Suprapubic skin (tissue), 4 donors: ENCODE measurements around the gene CACNA1D.

ENCODE experiments used
- EP300 ChIP-seq: sonication (generic); formaldehyde crosslinking; IDR thresholded peaks from one replicate; pipeline ENCODE4 v1.6.1; 2017; ENCODE audit warnings: antibody characterized with exemption
- POLR2A ChIP-seq, 2 donors: fragments of 450-650 bp; IDR thresholded peaks; one replicate each; pipeline ENCODE4 v1.6.1; 2017; ENCODE audit warnings: antibody characterized with exemption in 2 of 2, mild to moderate bottlenecking in 2 of 2, moderate library complexity in 2 of 2
- POLR2AphosphoS5 ChIP-seq, 3 donors: sonication (generic); formaldehyde crosslinking; IDR thresholded peaks; one replicate each; pipeline ENCODE4 v1.6.1; 2017; ENCODE audit warnings: antibody characterized with exemption in 3 of 3
- TF ChIP-seq, protein P1 (sequence below), 2 donors: fragments of 200-600 bp in 1 of 2; fragments of 450-650 bp in 1 of 2; sonication (generic) in 1 of 2; IDR thresholded peaks; one replicate each; pipeline ENCODE4 v1.5.1; 2016 to 2019; ENCODE audit warnings: antibody characterized with exemption in 2 of 2, mild to moderate bottlenecking in 1 of 2, moderate library complexity in 1 of 2

DNA sequence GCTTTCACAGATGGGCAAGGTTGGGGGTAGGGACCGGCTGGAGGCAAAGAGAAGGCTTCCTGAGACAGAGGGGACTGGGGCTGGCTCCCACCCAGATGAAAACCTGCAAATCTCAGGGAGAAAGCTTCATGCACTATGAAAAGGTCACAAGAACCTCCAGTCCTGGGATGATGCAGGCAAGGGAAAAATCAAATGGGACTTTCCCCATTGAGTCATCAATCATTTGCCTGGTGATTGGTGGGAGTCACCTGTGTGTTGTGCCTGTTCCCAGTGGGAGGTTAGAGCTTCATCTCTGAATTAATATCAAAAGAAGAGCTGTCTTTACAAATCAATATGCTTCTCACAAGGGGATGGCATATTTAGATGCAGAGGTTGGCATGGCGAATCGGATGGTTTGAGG is 49.9 kb downstream of the CACNA1D start:
- TF ChIP-seq, protein P1, sequence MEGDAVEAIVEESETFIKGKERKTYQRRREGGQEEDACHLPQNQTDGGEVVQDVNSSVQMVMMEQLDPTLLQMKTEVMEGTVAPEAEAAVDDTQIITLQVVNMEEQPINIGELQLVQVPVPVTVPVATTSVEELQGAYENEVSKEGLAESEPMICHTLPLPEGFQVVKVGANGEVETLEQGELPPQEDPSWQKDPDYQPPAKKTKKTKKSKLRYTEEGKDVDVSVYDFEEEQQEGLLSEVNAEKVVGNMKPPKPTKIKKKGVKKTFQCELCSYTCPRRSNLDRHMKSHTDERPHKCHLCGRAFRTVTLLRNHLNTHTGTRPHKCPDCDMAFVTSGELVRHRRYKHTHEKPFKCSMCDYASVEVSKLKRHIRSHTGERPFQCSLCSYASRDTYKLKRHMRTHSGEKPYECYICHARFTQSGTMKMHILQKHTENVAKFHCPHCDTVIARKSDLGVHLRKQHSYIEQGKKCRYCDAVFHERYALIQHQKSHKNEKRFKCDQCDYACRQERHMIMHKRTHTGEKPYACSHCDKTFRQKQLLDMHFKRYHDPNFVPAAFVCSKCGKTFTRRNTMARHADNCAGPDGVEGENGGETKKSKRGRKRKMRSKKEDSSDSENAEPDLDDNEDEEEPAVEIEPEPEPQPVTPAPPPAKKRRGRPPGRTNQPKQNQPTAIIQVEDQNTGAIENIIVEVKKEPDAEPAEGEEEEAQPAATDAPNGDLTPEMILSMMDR (IDR thresholded peaks at IDR 0.05), result no peak
- TF ChIP-seq POLR2A (IDR thresholded peaks at IDR 0.05), result no peak
- no peak for TF ChIP-seq POLR2AphosphoS5 (IDR thresholded peaks at IDR 0.05)
- no peak for TF ChIP-seq EP300
